ENCODE data around the gene RIMS4. TPM values are rescaled to one million over a fixed set of nuclear protein-coding genes. Genes with fewer than 3 reads are reported as not detected.

The RIMS4 gene
- polyA plus RNA-seq, 2 donors = 0.04 to 0.05 TPM

DNA sequence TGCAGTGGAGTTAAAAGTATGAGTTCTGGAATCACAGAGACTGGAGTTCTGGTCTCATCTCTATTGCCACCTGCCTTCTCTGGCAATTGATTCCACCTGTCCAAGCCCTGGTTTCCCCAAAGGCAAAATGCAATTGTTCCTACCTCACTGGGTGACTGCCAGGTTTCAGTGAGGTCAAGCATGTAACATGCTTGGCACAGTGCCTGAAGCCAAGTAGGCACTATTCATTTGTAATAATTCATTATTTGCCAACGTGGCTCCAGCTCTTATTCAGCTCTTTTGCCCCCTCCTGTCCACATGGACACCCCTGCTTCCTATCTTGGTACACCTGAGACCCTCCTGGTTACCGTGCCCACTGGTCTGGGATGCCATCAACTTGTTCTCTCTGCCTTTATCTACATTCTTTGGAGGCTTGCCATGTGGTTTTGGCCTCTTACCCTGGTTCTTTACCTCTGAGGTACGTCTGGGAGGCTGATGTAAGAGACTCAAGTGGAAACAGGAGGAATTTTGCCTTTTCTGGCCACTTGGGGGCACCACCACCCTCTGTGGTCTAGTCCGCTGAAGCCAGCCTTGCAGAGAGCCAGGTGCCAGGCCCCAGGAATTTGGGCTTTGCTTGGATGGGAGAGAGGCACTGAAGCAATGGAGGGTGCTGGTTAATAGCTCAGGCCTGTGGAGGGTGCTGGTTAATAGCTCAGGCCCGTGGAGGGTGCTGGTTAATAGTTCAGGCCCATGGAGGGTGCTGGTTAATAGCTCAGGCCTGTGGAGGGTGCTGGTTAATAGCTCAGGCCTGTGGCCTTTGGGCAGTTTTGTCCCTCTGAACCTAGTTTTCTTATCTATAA, 63.0 kb downstream of the RIMS4 start:
- Histone ChIP-seq H3K4me1 (ENCODE audit: control insufficient read depth in 2 of 2, insufficient read depth in 2 of 2, low read length in 1 of 2) (peaks cover 4% of the 10 kb centered on the region in 2 donors), H3K9me3 (ENCODE audit: control insufficient read depth in 2 of 2, insufficient read depth in 1 of 2, low read depth in 1 of 2, low read length in 1 of 2) (no peaks in the 10 kb centered on the region), H3K36me3 (ENCODE audit: control insufficient read depth in 2 of 2, insufficient read depth in 2 of 2, low read length in 1 of 2) (no peaks in the 10 kb centered on the region), H3K27me3 (ENCODE audit: control insufficient read depth in 1 of 2, insufficient read depth in 2 of 2, low read length in 2 of 2) (no peaks in the 10 kb centered on the region), H3K4me3 (ENCODE audit: low read depth in 1 of 2, low read length in 2 of 2) (no peak overlapping the region), H3K27ac (ENCODE audit: low read depth in 2 of 2, low read length in 1 of 2) (no peak overlapping the region)
- 8 to 12% methylated on average over 5 of the region's 5 CpGs for WGBS, 2 donors

DNA sequence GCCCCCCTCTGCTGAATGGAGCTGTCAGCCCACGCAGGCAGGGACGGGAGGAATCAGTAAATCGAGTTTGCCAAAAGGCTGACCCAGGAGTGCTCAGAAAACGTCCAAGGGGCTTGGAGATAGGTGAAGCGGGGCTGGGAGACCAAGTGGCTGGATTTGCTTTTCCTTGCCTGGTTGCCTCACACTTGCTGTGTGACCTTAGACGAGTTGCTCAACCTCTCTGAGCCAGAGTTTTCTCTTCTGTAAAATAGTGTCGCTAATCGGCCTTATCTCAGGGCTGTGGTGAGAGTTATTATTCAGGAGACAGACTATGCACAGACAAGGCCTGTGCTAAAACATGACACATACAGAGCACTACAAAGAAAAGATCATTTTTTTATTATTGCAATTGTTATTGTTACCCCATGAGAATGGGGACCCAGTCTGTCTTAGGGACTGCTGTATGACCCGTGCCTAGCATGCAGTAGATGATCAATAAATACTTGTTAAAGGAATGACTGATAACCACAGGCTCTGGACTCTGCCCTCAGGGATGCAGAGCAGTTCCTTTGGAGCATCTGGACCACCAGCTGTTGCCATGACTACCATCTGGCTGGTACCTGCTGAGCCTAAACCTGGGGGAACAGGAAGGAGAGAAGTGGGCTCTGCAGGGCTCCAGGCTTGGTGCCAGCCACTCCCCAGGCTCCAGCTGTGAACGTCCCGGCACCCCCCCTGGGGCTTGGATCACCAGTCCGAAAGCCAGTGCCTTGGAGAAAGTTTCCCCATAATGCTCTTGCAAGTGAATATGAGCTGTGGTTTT, 63.8 kb downstream of the RIMS4 start:
- Histone ChIP-seq H3K27ac (ENCODE audit: low read depth in 2 of 2, low read length in 1 of 2) (no peak overlapping the region), H3K4me3 (ENCODE audit: low read depth in 1 of 2, low read length in 2 of 2) (peak overlapping the region; percentile 43 to 58), H3K4me1 (ENCODE audit: control insufficient read depth in 2 of 2, insufficient read depth in 2 of 2, low read length in 1 of 2) (peaks cover 4% of the 10 kb centered on the region in 2 donors), H3K9me3 (ENCODE audit: control insufficient read depth in 2 of 2, insufficient read depth in 1 of 2, low read depth in 1 of 2, low read length in 1 of 2) (no peaks in the 10 kb centered on the region), H3K36me3 (ENCODE audit: control insufficient read depth in 2 of 2, insufficient read depth in 2 of 2, low read length in 1 of 2) (no peaks in the 10 kb centered on the region), H3K27me3 (ENCODE audit: control insufficient read depth in 1 of 2, insufficient read depth in 2 of 2, low read length in 2 of 2) (no peaks in the 10 kb centered on the region)
- WGBS, 2 donors = 24 to 28% methylated on average over 12 of the region's 12 CpGs

DNA sequence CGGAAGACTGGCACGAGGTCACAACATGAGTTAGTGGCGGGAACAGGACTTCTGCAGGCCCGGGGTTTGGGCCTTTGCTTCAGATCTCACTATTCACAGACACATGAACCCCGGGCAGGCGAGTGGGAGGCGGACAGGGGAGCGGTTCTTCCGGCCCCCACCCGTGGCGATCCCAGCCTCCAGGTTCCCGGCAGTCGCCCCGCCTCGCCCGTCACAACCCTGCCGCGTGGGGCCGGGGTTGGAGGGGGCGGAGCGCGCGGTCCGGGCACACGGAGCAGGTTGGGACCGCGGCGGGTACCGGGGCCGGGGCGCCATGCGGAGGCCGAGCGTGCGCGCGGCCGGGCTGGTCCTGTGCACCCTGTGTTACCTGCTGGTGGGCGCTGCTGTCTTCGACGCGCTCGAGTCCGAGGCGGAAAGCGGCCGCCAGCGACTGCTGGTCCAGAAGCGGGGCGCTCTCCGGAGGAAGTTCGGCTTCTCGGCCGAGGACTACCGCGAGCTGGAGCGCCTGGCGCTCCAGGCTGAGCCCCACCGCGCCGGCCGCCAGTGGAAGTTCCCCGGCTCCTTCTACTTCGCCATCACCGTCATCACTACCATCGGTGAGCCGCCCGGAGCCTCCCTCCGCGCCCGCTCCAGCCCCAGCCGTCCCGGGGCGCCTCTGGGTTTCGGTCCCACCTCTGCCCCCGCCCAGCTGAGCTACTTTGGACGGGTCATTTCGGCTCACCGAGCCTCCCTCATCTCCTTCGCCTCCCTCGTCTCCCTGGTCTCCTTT, 64.6 kb downstream of the RIMS4 start, which contains the start of gene KCNK15:
Gene KCNK15, plus strand, starts transcription at position 268 of the 769 bp plus-strand sequence. Its CDS starts 46 bp downstream, at position 314.
- 1% methylated on average over 64 to 81 of the region's 81 CpGs for WGBS, 2 donors
- no peaks in the 10 kb centered on the region for H3K9me3 ChIP-seq (ENCODE audit: control insufficient read depth in 2 of 2, insufficient read depth in 1 of 2, low read depth in 1 of 2, low read length in 1 of 2)

DNA sequence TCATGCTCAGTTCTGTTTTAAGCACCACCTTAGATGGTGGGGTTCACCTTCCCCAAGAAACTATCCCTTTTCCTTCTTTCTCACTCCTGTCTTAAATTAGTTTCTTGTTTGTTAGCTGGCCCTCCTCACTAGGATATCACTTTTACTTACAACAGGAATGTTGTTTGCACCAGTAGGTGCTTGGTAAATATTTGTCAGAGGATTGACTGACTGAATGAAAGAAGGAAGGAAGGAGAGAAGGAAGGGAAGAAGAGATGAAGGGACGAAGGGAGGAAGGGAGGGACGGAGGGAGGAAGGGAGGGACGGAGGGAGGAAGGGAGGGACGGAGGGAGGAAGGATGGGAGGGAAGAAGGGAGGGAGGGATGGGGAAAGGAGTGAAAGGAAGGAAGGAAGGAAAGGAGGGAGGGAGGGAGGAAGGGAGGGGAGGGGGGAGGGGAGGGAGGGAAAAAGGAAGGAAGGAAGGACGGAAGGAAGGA, 65.2 kb downstream of the RIMS4 start:
- Histone ChIP-seq H3K9me3 (ENCODE audit: control insufficient read depth in 2 of 2, insufficient read depth in 1 of 2, low read depth in 1 of 2, low read length in 1 of 2) (no peaks in the 10 kb centered on the region), H3K4me3 (ENCODE audit: low read depth in 1 of 2, low read length in 2 of 2) (peak overlapping the region in 1 of 2 donors; percentile 58), H3K27ac (ENCODE audit: low read depth in 2 of 2, low read length in 1 of 2) (no peak overlapping the region), H3K4me1 (ENCODE audit: control insufficient read depth in 2 of 2, insufficient read depth in 2 of 2, low read length in 1 of 2) (peaks cover 4% of the 10 kb centered on the region in 2 donors), H3K36me3 (ENCODE audit: control insufficient read depth in 2 of 2, insufficient read depth in 2 of 2, low read length in 1 of 2) (no peaks in the 10 kb centered on the region), H3K27me3 (ENCODE audit: control insufficient read depth in 1 of 2, insufficient read depth in 2 of 2, low read length in 2 of 2) (no peaks in the 10 kb centered on the region)
- 41 to 44% methylated on average over 5 of the region's 5 CpGs for WGBS, 2 donors

More for the DNA sequence above, 64.6 kb downstream of the RIMS4 start, which contains the start of gene KCNK15:
- H3K27me3 ChIP-seq (ENCODE audit: control insufficient read depth in 1 of 2, insufficient read depth in 2 of 2, low read length in 2 of 2) = no peaks in the 10 kb centered on the region
- H3K36me3 ChIP-seq (ENCODE audit: control insufficient read depth in 2 of 2, insufficient read depth in 2 of 2, low read length in 1 of 2) = no peaks in the 10 kb centered on the region
- H3K27ac ChIP-seq (ENCODE audit: low read depth in 2 of 2, low read length in 1 of 2) = no peak within 1 kb of the TSS
- H3K4me1 ChIP-seq (ENCODE audit: control insufficient read depth in 2 of 2, insufficient read depth in 2 of 2, low read length in 1 of 2) = peaks cover 4% of the 10 kb centered on the region in 2 donors
- H3K4me3 ChIP-seq (ENCODE audit: low read depth in 1 of 2, low read length in 2 of 2) = peak within 1 kb of the TSS; percentile 43 to 58

DNA sequence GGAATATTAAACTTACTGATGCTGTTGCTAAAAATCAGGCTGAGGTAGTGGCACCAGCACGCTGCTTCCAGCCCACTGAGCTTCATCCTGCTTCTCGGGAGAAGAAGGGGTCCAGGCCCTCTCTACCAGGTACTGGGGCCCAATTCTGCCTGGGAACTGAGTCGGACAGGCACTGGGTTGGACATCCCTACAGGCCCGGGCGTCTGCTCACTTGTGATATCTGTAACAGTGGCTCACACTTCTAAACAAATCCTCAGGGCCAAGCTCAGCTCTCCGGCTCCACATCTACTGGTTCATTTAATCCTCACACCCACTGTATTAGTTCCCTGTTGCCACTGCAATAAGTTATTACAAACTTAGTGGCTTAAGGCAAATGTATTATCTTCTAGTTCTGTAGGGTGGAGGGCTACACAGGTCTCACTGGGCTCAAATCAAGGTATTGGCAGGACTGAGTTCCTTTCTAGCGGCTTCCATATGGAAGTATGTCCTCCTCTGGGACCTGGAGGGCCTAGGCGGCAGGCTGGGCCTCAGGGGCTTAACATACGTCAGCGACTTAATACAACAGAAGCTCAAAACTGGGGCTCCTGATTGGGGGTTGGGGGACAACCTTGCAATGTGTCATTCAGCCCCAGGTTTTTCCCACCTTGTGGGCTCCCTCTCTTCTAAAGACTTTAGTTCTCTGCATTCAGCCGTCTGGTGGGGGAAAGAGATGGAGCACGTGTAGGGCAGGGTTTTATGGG, 66.3 kb downstream of the RIMS4 start:
- Histone ChIP-seq H3K4me1 (ENCODE audit: control insufficient read depth in 2 of 2, insufficient read depth in 2 of 2, low read length in 1 of 2) (peaks cover 4% of the 10 kb centered on the region in 2 donors), H3K27me3 (ENCODE audit: control insufficient read depth in 1 of 2, insufficient read depth in 2 of 2, low read length in 2 of 2) (no peaks in the 10 kb centered on the region), H3K27ac (ENCODE audit: low read depth in 2 of 2, low read length in 1 of 2) (no peak overlapping the region), H3K9me3 (ENCODE audit: control insufficient read depth in 2 of 2, insufficient read depth in 1 of 2, low read depth in 1 of 2, low read length in 1 of 2) (no peaks in the 10 kb centered on the region), H3K36me3 (ENCODE audit: control insufficient read depth in 2 of 2, insufficient read depth in 2 of 2, low read length in 1 of 2) (no peaks in the 10 kb centered on the region), H3K4me3 (ENCODE audit: low read depth in 1 of 2, low read length in 2 of 2) (no peak overlapping the region)
- 92 to 94% methylated on average over 12 of the region's 12 CpGs for WGBS, 2 donors

DNA sequence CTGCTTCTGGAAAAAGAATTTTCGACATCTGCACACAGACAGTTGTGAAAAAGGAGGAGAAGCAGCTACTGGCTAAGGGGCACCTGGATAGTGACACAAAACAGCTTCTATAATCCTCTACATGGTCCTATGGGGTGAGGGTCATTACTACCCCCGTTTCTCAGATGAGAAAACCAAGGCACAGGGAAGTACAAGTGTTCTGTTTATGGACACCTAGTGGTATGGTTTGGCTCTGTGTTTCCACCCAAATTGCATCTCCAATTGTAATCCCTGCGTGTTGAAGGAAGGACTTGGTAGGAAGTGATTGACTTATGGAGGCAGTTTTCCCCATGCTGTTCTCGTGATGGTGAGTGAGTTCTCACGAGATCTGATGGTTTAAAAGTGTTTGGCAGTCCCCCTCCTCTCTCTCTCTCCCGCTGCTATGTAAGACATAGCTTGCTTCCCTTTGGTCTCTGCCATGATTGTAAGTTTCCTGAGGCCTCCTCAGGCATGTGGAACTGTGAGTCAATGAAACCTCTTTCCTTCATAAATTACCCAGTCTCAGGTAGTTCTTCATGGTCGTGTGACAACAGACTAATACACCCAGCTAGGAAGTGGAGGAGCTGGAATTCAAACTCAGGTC, 67.2 kb downstream of the RIMS4 start:
- Histone ChIP-seq H3K4me1 (ENCODE audit: control insufficient read depth in 2 of 2, insufficient read depth in 2 of 2, low read length in 1 of 2) (peaks cover 4% of the 10 kb centered on the region in 2 donors), H3K4me3 (ENCODE audit: low read depth in 1 of 2, low read length in 2 of 2) (no peak overlapping the region), H3K27me3 (ENCODE audit: control insufficient read depth in 1 of 2, insufficient read depth in 2 of 2, low read length in 2 of 2) (no peaks in the 10 kb centered on the region), H3K27ac (ENCODE audit: low read depth in 2 of 2, low read length in 1 of 2) (no peak overlapping the region), H3K9me3 (ENCODE audit: control insufficient read depth in 2 of 2, insufficient read depth in 1 of 2, low read depth in 1 of 2, low read length in 1 of 2) (no peaks in the 10 kb centered on the region), H3K36me3 (ENCODE audit: control insufficient read depth in 2 of 2, insufficient read depth in 2 of 2, low read length in 1 of 2) (no peaks in the 10 kb centered on the region)
- 72 to 73% methylated on average over 7 of the region's 7 CpGs for WGBS, 2 donors

DNA sequence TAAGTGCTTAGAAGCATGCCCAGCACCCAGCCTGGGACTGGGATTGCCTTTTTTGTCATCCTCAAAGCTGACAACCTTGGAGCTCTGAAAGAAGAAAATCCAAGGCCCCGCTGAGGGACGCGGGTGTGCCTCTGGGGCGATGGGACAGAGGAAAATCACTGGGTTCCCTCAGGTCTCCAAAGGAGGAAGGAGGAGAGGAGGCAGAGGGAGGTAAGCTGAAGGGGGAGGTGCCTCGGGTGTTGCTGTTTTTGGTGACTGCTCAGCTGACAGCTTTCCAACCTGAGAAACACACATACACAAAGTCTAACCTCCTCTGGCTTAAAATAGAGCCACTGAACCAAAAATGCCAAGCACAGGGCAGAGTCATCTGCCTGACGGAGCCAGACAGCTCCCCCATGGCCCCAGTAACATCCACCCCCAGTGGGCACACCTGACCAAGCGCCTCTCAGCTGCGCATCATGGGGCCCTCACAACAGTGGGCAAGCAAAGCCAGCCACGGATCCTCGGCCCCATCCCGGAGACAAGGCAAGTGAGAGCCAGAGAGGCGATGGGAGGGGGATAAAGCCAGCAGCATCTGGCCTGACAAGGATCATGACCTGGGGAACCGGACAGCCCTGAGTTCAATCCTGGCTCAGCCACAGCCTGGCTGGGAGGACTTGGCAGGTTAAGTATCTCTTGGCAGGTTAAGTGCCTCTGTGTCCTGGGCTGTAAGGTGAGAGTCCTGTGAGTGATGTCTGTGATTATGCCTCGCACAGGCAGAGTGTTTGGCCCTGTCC, 67.9 kb downstream of the RIMS4 start:
- Histone ChIP-seq H3K4me3 (ENCODE audit: low read depth in 1 of 2, low read length in 2 of 2) (no peak overlapping the region), H3K36me3 (ENCODE audit: control insufficient read depth in 2 of 2, insufficient read depth in 2 of 2, low read length in 1 of 2) (no peaks in the 10 kb centered on the region), H3K9me3 (ENCODE audit: control insufficient read depth in 2 of 2, insufficient read depth in 1 of 2, low read depth in 1 of 2, low read length in 1 of 2) (no peaks in the 10 kb centered on the region), H3K27ac (ENCODE audit: low read depth in 2 of 2, low read length in 1 of 2) (no peak overlapping the region), H3K27me3 (ENCODE audit: control insufficient read depth in 1 of 2, insufficient read depth in 2 of 2, low read length in 2 of 2) (no peaks in the 10 kb centered on the region), H3K4me1 (ENCODE audit: control insufficient read depth in 2 of 2, insufficient read depth in 2 of 2, low read length in 1 of 2) (peaks cover 4% of the 10 kb centered on the region in 2 donors)
- 77 to 78% methylated on average over 14 of the region's 14 CpGs for WGBS, 2 donors

DNA sequence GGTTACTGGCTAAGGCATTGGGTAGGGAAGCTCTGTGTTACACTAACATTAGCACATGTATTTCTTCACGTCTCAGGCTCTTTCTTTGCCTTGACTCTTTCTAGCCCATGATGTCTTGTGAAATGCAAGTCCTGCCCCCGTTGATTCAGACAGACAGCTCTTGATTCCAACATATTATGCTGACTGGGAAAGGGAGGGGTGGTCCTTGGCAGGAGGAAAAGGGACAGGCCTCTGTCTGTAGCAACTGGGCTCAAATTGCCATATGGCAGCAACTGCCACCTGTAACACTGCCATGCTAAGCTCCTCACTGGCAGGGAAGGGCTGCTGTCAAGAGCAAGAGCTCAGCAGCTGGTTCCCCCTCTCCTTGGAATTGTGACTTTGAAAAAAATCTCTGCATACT, 70.4 kb downstream of the RIMS4 start:
- Histone ChIP-seq H3K36me3 (ENCODE audit: control insufficient read depth in 2 of 2, insufficient read depth in 2 of 2, low read length in 1 of 2) (no peaks in the 10 kb centered on the region), H3K4me3 (ENCODE audit: low read depth in 1 of 2, low read length in 2 of 2) (no peak overlapping the region), H3K27ac (ENCODE audit: low read depth in 2 of 2, low read length in 1 of 2) (no peak overlapping the region), H3K9me3 (ENCODE audit: control insufficient read depth in 2 of 2, insufficient read depth in 1 of 2, low read depth in 1 of 2, low read length in 1 of 2) (no peaks in the 10 kb centered on the region), H3K4me1 (ENCODE audit: control insufficient read depth in 2 of 2, insufficient read depth in 2 of 2, low read length in 1 of 2) (no peaks in the 10 kb centered on the region), H3K27me3 (ENCODE audit: control insufficient read depth in 1 of 2, insufficient read depth in 2 of 2, low read length in 2 of 2) (no peaks in the 10 kb centered on the region)
- 64 to 83% methylated on average over 2 of the region's 2 CpGs for WGBS, 2 donors

Data from esophagus (tissue), 2 donors.